ENCODE measurements around the gene ZNF543.
"Not testable (repeated sequence)": the region's sequence is repeated elsewhere in the genome, so short reads cannot be mapped to it uniquely, and the experiment has no call there.

The ZNF543 gene

GRCh38 chr19:57366776-57367175, 46.5 kb downstream of the ZNF543 start:
- no peak for DNase-seq (ENCODE audit: low spot score)
- CTCF ChIA-PET, result interaction anchor here (0.6 to 0.7 kb wide), 2 partner anchors 12 to 15 kb away, joined by 3 read pairs; no protein-coding TSS in a partner anchor
- H3K27ac ChIP-seq, result no peak overlapping the region
- POLR2A ChIA-PET (ENCODE audit: low non-redundant PET), result no interaction called here
- TF ChIP-seq CTCF (conservative IDR thresholded peaks at IDR 0.05; ENCODE audit: low read depth), result no peak

- no peak overlapping the region for H3K27ac ChIP-seq
- DNase-seq (ENCODE audit: low spot score), result no peak
- ChIA-PET CTCF (no interaction called here), POLR2A (ENCODE audit: low non-redundant PET) (no interaction called here)
- TF ChIP-seq CTCF (conservative IDR thresholded peaks at IDR 0.05; ENCODE audit: low read depth), result no peak
Observed at GRCh38 chr19:57374179-57374578, 53.9 kb downstream of the ZNF543 start.

GRCh38 chr19:57374647-57375046, 54.4 kb downstream of the ZNF543 start:
- POLR2A ChIA-PET (ENCODE audit: low non-redundant PET); DNase-seq (ENCODE audit: low spot score); CTCF ChIA-PET; H3K27ac ChIP-seq: not testable (repeated sequence)

- DNase-seq (ENCODE audit: low spot score), result no peak
- CTCF ChIA-PET, result no interaction called here
- H3K27ac ChIP-seq, result no peak overlapping the region
- POLR2A ChIA-PET (ENCODE audit: low non-redundant PET), result no interaction called here
- no peak for TF ChIP-seq CTCF (conservative IDR thresholded peaks at IDR 0.05; ENCODE audit: low read depth)
Observed at GRCh38 chr19:57376151-57376550, 55.9 kb downstream of the ZNF543 start.

- POLR2A ChIA-PET (ENCODE audit: low non-redundant PET), result no interaction called here
- H3K27ac ChIP-seq, result no peak overlapping the region
- DNase-seq (ENCODE audit: low spot score), result no peak
- CTCF ChIA-PET, result no interaction called here
- no peak for TF ChIP-seq CTCF (conservative IDR thresholded peaks at IDR 0.05; ENCODE audit: low read depth)
Observed at GRCh38 chr19:57377498-57378146, 57.4 kb downstream of the ZNF543 start.
